HepG2 (cell line): ENCODE data around the gene WDR18. TPM values are rescaled to one million over a fixed set of nuclear protein-coding genes. Genes with fewer than 3 reads are reported as not detected.

Source experiments
- BCL6 ChIP-seq: IDR thresholded peaks from 2 replicates; pipeline ENCODE4 v1.6.1; 2016; ENCODE audit warnings: missing genetic modification reagents, missing compliant biosample characterization
- CHD4 ChIP-seq: fragments of 200-600 bp; sonication (generic); IDR thresholded peaks from 2 replicates; pipeline ENCODE4 v1.7.0; 2017; ENCODE audit warnings: mild to moderate bottlenecking, low read length, borderline replicate concordance
- MEIS2 ChIP-seq: sonication (generic); formaldehyde crosslinking; IDR thresholded peaks from 2 replicates; pipeline ENCODE4 v1.9.0; 2021; ENCODE audit warnings: mild to moderate bottlenecking, missing genetic modification reagents
- MXD4 ChIP-seq: IDR thresholded peaks from 2 replicates; pipeline ENCODE4 v1.6.1; 2016; ENCODE audit warnings: mild to moderate bottlenecking, missing biosample characterization, missing genetic modification reagents
- REL ChIP-seq: sonication (generic); formaldehyde crosslinking; conservative IDR thresholded peaks from 2 replicates; pipeline ENCODE4 v1.8.0; 2022; ENCODE audit warnings: mild to moderate bottlenecking, missing genetic modification reagents, moderate library complexity
- SMAD3 ChIP-seq: sonication (generic); formaldehyde crosslinking; IDR thresholded peaks from 2 replicates; pipeline ENCODE4 v1.4.0; 2020; ENCODE audit warnings: missing genetic modification reagents
- ZKSCAN8 ChIP-seq: IDR thresholded peaks from 2 replicates; pipeline ENCODE4 v1.6.1; 2016; ENCODE audit warnings: borderline replicate concordance, missing genetic modification reagents, missing compliant biosample characterization
- ZNF549 ChIP-seq: sonication (generic); formaldehyde crosslinking; IDR thresholded peaks from 2 replicates; pipeline ENCODE4 v1.5.0; 2020; ENCODE audit warnings: missing genetic modification reagents
- ZNF619 ChIP-seq: sonication (generic); formaldehyde crosslinking; IDR thresholded peaks from 2 replicates; pipeline ENCODE4 v1.4.0; 2020; ENCODE audit warnings: mild to moderate bottlenecking, missing genetic modification reagents
- ZSCAN25 ChIP-seq: sonication (generic); formaldehyde crosslinking; IDR thresholded peaks from 2 replicates; pipeline ENCODE4 v1.8.0; 2022; ENCODE audit warnings: mild to moderate bottlenecking, missing genetic modification reagents
- polyA plus RNA-seq, 8 experiments: library from polyadenylated mRNA; depleted of rRNA in 3 of 8; stranded (reverse) in 7 of 8; unstranded in 1 of 8; fragments of >200 nt; fragmentation: Illumina TruSeq in 4 of 8; extraction: Trizol in 4 of 8; gene quantifications; 2 replicates each; pipeline versions ENCODE4 v1.2.1 to v1.2.3, GENCODE V29; 2011 to 2016; ENCODE audit warnings: low read depth in 4 of 8, missing spikeins in 1 of 8, mixed read lengths in 1 of 8; ENCODE audit not compliant: insufficient read depth in 1 of 8
- total RNA-seq, 5 experiments: library from RNA; depleted of rRNA; stranded (reverse); fragments of >200 nt; fragmentation: Illumina TruSeq; extraction: Trizol; gene quantifications; 2 replicates each; pipeline ENCODE4 v1.2.3, GENCODE V29; 2016; ENCODE audit warnings: low read depth in 1 of 5
- TF ChIP-seq, protein P1 (sequence below), 2 experiments: sonication (generic) in 1 of 2; formaldehyde crosslinking in 1 of 2; IDR thresholded peaks; 2 replicates each; pipeline versions ENCODE4 v1.4.0 to v1.6.1; 2018 to 2020; ENCODE audit warnings: missing genetic modification reagents in 2 of 2, borderline replicate concordance in 1 of 2, low read depth in 1 of 2, mild to moderate bottlenecking in 1 of 2, missing biosample characterization in 1 of 2
- TF ChIP-seq, protein P2 (sequence below): sonication (generic); formaldehyde crosslinking; IDR thresholded peaks from 2 replicates; pipeline ENCODE4 v1.4.0; 2020; ENCODE audit warnings: missing genetic modification reagents
- TF ChIP-seq, protein P3 (sequence below): sonication (generic); formaldehyde crosslinking; IDR thresholded peaks from 2 replicates; pipeline ENCODE4 v1.4.0; 2020; ENCODE audit warnings: missing genetic modification reagents
- TF ChIP-seq, protein P4 (sequence below): sonication (generic); formaldehyde crosslinking; conservative IDR thresholded peaks from 2 replicates; pipeline ENCODE4 v1.8.0; 2022; ENCODE audit warnings: mild to moderate bottlenecking, moderate library complexity, missing genetic modification reagents

Gene WDR18
- total and polyA plus RNA-seq, 2 of the 13 experiments (the other 11 are each of a cell fraction or from before 2014, with no cell fraction given), result 36.4 to 47.6 TPM

DNA sequence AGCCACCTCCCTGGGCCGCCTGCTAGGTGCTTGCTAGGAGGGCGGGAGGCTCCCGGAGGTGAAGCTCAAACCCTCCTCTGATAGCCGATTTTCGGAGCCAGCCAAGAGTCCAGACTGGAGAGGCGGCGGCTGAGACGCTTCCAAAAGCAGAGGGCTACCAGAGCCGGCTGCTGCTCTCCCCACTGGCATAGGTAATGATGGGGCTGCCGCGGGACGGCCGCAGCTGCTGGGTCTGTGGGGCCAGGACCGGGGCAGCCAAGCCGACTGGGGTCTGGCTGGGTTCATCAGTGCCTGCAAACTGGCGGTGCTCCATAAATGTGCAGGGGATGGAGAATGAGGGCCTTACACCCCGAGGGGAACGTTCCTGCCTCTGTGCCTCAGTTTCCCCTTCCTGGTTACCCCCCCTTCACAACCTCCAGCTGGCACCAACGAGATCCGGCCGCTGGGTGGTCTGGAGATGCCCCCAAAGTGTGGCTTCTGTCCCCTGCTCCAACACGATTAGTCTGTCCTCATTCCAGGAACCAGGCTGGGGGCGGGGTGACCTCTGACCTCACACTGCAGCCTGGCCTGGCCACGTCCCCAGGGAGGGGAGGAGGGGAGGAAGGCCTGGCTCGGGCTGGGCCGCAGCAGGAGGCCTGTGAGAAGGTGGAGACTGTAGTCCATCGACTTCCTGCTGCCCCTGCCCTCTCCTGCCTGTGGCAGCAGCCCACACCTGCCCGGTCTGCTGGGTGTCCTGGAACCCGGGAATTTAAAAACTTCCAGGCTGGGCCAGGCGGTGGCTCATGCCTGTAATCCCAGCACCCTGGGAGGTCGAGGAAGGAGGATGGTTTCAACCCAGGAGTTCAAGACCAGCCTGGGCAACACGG is 3.8 kb upstream of the WDR18 start (continued):
- TF ChIP-seq, protein P1, sequence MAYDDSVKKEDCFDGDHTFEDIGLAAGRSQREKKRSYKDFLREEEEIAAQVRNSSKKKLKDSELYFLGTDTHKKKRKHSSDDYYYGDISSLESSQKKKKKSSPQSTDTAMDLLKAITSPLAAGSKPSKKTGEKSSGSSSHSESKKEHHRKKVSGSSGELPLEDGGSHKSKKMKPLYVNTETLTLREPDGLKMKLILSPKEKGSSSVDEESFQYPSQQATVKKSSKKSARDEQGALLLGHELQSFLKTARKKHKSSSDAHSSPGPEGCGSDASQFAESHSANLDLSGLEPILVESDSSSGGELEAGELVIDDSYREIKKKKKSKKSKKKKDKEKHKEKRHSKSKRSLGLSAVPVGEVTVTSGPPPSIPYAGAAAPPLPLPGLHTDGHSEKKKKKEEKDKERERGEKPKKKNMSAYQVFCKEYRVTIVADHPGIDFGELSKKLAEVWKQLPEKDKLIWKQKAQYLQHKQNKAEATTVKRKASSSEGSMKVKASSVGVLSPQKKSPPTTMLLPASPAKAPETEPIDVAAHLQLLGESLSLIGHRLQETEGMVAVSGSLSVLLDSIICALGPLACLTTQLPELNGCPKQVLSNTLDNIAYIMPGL (CRISPR knock-in tag; IDR thresholded peaks at IDR 0.05; ENCODE audit: borderline replicate concordance in 1 of 2, low read depth in 1 of 2), result peak; percentile 79 to 81; a peak in 3 of 4 replicates
- TF ChIP-seq ZNF549 (CRISPR knock-in tag) (no peak), ZKSCAN8 (CRISPR knock-in tag) (peak; percentile 94; the same call in 1 of the 2 replicates), CHD4 (peak; percentile 34; the same call in 1 of the 2 replicates), BCL6 (CRISPR knock-in tag) (peak; percentile 93), ZNF619 (CRISPR knock-in tag) (0 out of 2 replicates have a peak, but pooled peaks have one; percentile 86), SMAD3 (no peak), ZSCAN25 (CRISPR knock-in tag) (peak; percentile 53; the same call in 1 of the 2 replicates), MXD4 (peak; percentile 78), REL (CRISPR knock-in tag) (peak; percentile 75; the same call in 1 of the 2 replicates), MEIS2 (CRISPR knock-in tag) (peak; percentile 48; the same call in 1 of the 2 replicates)
- TF ChIP-seq, protein P2, sequence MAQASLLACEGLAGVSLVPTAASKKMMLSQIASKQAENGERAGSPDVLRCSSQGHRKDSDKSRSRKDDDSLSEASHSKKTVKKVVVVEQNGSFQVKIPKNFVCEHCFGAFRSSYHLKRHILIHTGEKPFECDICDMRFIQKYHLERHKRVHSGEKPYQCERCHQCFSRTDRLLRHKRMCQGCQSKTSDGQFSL (CRISPR knock-in tag), result no peak; the same call in 1 of the 2 replicates
- TF ChIP-seq, protein P3, sequence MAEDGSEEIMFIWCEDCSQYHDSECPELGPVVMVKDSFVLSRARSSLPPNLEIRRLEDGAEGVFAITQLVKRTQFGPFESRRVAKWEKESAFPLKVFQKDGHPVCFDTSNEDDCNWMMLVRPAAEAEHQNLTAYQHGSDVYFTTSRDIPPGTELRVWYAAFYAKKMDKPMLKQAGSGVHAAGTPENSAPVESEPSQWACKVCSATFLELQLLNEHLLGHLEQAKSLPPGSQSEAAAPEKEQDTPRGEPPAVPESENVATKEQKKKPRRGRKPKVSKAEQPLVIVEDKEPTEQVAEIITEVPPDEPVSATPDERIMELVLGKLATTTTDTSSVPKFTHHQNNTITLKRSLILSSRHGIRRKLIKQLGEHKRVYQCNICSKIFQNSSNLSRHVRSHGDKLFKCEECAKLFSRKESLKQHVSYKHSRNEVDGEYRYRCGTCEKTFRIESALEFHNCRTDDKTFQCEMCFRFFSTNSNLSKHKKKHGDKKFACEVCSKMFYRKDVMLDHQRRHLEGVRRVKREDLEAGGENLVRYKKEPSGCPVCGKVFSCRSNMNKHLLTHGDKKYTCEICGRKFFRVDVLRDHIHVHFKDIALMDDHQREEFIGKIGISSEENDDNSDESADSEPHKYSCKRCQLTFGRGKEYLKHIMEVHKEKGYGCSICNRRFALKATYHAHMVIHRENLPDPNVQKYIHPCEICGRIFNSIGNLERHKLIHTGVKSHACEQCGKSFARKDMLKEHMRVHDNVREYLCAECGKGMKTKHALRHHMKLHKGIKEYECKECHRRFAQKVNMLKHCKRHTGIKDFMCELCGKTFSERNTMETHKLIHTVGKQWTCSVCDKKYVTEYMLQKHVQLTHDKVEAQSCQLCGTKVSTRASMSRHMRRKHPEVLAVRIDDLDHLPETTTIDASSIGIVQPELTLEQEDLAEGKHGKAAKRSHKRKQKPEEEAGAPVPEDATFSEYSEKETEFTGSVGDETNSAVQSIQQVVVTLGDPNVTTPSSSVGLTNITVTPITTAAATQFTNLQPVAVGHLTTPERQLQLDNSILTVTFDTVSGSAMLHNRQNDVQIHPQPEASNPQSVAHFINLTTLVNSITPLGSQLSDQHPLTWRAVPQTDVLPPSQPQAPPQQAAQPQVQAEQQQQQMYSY (CRISPR knock-in tag), result peak; percentile 65; the same call in 1 of the 2 replicates
- TF ChIP-seq, protein P4, sequence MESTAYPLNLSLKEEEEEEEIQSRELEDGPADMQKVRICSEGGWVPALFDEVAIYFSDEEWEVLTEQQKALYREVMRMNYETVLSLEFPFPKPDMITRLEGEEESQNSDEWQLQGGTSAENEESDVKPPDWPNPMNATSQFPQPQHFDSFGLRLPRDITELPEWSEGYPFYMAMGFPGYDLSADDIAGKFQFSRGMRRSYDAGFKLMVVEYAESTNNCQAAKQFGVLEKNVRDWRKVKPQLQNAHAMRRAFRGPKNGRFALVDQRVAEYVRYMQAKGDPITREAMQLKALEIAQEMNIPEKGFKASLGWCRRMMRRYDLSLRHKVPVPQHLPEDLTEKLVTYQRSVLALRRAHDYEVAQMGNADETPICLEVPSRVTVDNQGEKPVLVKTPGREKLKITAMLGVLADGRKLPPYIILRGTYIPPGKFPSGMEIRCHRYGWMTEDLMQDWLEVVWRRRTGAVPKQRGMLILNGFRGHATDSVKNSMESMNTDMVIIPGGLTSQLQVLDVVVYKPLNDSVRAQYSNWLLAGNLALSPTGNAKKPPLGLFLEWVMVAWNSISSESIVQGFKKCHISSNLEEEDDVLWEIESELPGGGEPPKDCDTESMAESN, result peak; percentile 72
